Measurements from ENCODE around the gene TMEM9B.
A peak's percentile ranks its signal among the peaks of the same experiment; 100 is the strongest.

The TMEM9B gene

GRCh38 chr11:8927233-8927632 is 37.0 kb downstream of the TMEM9B start:
- no peak for DNase-seq

DNA sequence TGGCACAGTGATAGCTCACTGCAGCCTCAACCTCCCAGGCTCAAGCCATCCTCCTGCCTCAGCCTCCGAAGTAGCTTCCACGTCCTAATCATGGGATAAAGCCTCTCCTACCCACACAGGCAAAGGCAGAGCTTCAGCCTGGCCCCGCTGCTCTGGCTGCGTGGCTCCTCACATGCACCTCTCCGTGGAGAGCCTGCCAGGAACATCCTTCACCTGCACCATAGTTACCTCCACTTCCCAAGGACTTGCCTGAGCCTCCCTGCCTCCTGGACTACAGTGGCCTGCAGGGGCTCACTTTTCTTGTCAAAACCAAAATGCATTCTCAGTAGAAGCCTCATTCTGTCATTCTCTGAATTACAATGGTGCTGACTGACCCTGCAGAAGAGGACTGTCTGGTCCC is 38.0 kb downstream of the TMEM9B start:
- DNase-seq: no peak

GRCh38 chr11:8925711-8926110 is 38.5 kb downstream of the TMEM9B start:
- DNase-seq: no peak

GRCh38 chr11:8922691-8923090 is 41.6 kb downstream of the TMEM9B start:
- DNase-seq: no peak

- DNase-seq: no peak
Observed at GRCh38 chr11:8917157-8917825, 47.0 kb downstream of the TMEM9B start.

DNA sequence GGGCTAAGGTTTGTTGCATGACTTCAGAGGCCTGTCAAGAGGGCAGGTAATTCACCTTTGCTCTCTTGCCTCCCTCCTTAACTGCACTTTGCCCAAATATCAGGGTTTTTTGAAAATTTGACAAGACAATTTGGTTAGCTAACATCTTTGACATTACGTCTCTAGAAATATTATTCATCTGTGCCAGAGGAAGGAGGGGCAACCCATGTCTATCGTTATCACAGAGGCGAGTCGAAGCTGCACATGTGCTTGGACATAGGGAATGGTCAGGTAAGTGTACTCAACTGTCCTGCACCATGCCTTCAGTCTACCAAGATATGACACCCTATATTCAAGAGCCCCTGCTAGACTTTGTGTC is 49.6 kb downstream of the TMEM9B start:
- DNase-seq: no peak

GRCh38 chr11:8913961-8914660 is 50.1 kb downstream of the TMEM9B start:
- DNase-seq: peak; percentile 11

DNA sequence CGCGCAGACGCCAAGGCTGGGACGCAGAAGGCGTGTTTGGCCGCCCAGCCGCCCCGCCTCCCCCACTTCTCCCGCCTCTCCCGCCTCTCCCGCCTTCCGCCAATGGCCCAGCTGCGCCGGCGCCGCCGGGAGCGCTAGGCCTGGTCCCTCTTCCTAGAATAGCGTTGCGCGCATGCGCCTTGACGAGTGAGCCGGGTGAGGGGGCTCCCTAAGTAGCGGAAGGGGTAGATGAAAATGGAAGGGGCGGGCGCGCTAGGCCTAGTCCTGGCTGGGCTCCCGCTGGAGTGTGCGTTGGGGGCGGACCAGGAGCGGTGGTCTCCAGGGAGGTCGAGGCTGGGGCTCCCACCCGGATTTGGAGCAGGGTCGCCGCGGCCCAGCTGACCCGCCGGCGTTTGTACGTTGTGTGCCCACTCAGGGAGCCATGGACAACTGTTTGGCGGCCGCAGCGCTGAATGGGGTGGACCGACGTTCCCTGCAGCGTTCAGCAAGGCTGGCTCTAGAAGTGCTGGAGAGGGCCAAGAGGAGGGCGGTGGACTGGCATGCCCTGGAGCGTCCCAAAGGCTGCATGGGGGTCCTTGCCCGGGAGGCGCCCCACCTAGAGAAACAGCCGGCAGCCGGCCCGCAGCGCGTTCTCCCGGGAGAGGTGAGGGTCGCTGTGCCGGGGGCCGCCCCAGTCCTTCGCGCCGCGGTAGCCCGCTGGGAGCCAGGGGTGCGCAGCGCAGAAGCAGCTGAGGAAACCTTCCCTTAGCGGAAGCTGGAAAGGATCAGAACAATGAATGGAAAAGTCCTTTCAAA is 53.0 kb downstream of the TMEM9B start, which contains the start of gene AKIP1:
AKIP1 (plus strand) TSS at position 161 of the 795 bp plus-strand sequence; CDS start at position 422, 261 bp downstream.
- peak; percentile 76 for DNase-seq

DNA sequence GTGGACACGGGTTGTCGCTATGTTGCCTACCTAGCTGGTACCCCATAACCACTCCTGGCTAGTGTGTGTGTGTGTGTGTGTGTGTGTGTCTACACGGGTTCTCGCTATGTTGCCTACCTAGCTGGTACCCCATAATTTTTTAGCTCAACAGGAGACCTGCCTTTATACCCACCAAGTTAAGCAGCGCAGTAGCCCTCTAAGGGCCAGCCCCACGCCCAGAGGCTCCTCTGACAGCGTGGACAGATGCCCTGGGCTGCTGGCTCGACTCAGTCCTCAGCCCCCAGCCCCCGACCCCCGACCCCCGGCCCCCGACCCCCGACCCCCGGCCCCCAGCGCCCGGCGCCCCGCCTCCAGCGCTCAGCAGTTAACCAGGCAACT is 53.6 kb downstream of the TMEM9B start:
- DNase-seq: no peak

DNA sequence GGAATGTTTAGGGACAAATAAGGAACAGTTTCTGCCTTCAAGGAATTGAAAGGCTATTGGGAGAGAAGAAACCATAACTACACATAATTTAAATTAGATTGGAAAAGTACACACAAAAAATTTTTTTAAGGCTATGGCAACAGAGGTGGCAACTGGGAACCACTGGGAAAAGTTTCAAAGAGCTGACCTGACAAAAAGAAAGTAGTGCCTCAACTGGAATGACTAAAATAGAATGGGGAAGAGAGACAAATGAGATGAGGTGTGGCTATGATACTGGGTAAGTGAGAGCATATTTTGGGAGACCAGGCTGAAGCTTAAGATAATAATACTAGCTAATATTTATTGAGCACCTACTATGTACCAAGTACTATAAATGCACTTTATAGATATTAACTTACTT is 56.1 kb downstream of the TMEM9B start:
- no peak for DNase-seq

DNA sequence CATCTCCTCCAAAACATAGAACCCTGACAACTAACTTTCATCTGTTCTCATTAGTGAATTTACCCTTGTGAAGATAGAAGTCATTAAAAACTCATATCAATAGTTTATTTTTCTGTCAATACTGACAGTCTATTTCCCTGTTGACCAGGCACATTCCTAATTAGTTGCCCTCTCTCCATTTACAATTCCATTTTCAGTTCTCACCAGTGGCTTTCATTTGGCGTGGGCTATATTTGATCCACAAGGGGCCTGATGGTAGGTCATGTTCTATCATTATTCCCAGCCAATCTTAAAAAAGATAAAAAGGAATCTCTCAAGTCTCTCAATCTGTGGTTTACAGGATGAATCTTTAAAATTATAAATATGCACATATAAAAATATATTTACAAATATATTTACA is 57.1 kb downstream of the TMEM9B start:
- DNase-seq: no peak

DNA sequence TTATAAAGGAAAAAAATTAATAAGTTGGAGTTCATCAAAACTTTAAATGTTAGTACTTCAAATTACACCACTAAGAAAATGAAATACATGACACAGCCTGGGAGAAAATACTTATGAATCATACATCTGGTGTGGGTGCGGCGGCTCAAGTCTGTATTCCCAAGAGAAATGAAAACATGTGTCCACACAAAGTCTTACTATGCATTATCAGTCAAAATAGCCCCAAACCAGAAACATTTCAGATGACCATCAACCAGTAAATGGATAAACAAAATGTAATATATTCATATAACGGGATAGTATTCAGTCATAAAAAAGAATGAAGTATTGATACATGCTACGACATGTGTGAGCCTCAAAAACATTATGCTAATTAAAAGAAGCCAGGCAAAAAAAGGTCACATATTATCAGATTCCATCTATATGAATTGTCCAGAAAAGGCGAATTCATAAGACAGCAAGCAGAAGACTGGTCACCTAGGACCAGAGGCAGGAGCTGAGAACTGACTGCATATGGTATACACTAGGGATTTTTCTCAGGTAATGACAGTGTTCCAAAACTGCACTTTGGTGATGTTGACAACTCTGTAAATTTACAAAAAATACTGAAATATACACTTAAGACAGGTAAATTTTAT is 58.6 kb downstream of the TMEM9B start:
- no peak for DNase-seq

DNA sequence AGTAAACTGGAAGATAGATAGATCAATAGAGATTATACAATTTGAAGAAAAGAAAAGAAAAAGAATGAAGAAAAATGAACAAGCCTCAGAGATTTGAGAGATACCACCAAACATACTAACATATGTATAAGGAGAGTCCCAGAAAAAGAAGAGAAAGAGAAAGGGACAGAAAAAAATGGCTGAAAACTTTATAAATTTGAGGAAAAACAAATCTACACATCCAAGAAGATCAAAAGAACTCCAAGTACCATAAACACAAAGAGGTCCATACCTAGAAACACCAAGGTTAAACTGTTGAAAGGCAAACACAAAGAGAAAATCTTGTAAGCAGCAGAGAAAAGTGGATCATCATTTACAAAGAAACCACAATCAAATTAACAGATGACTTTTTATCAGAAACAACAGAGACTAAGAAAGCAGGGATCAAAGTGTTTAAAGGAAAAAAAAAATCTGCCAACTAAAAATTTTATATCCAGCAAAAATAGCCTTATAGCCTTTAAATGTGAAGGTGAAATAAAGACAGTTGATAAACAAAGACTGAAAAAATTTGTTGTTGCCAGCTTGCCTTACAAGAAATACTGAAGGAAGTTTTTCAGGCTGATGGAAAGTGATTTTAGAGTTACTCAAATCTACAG is 65.0 kb downstream of the TMEM9B start:
- no peak for DNase-seq
